ENCODE results near the gene TCIRG1. TPM values are rescaled to one million over a fixed set of nuclear protein-coding genes. Genes with fewer than 3 reads are reported as not detected.

The TCIRG1 gene
- total RNA-seq, 6 experiments from 2014 or later, result 39.4 to 97.1 (median 69.3) TPM

GRCh38 chr11:68003846-68004550, 34.8 kb upstream of the TCIRG1 start, which contains the start of gene UNC93B1:
Gene UNC93B1, minus strand, starts transcription at chr11:68004097. Its CDS starts 54 bp downstream, at chr11:68004043.
- TF ChIP-seq POLR2A (IDR thresholded peaks at IDR 0.05) (peak; percentile 73), CTCF (IDR thresholded peaks at IDR 0.05) (no peak)
- WGBS (ENCODE audit: insufficient coverage, low coverage, low lambda C conversion rate, missing lambda C conversion rate), result 24% methylated on average over 6 of the region's 64 CpGs
- Histone ChIP-seq H3K4me1 (peaks cover 0 to 4% (median under 1%) of the 10 kb centered on the region in 4 donors), H3K36me3 (no peaks in the 10 kb centered on the region), H3K9me3 (no peaks in the 10 kb centered on the region), H3K27ac (peak within 1 kb of the TSS; percentile 47 to 77 (median 70)), H3K4me3 (peak within 1 kb of the TSS; percentile 57 to 80 (median 62)), H3K27me3 (no peaks in the 10 kb centered on the region)
- intact Hi-C loops (cut with DNase I), result no loop called here
- DNase-seq (peak; percentile 93 to 95 (median 94)), ATAC-seq (peak; percentile 88 to 90 (median 88))

- no peaks in the 10 kb centered on the region for H3K27me3 ChIP-seq
- ATAC-seq, result no peak
- no peak overlapping the region for H3K27ac ChIP-seq
- intact Hi-C loops (cut with DNase I), result no loop called here
- WGBS (ENCODE audit: insufficient coverage, low coverage, low lambda C conversion rate, missing lambda C conversion rate), result 89% methylated on average over 7 of the region's 14 CpGs
- DNase-seq, result peak in 1 of 3 donors; percentile 40
- peaks cover 0 to 6% (median 1%) of the 10 kb centered on the region in 4 donors for H3K4me1 ChIP-seq
- no peaks in the 10 kb centered on the region for H3K9me3 ChIP-seq
- no peaks in the 10 kb centered on the region for H3K36me3 ChIP-seq
- TF ChIP-seq CTCF (IDR thresholded peaks at IDR 0.05) (no peak), POLR2A (IDR thresholded peaks at IDR 0.05) (no peak)
- H3K4me3 ChIP-seq, result no peak overlapping the region
Measured at GRCh38 chr11:68004551-68005335, 34.1 kb upstream of the TCIRG1 start.

- TF ChIP-seq POLR2A (IDR thresholded peaks at IDR 0.05) (no peak), CTCF (IDR thresholded peaks at IDR 0.05) (no peak)
- Histone ChIP-seq H3K4me3 (no peak overlapping the region), H3K27me3 (no peaks in the 10 kb centered on the region), H3K27ac (no peak overlapping the region), H3K9me3 (no peaks in the 10 kb centered on the region), H3K4me1 (peaks cover 0 to 21% (median 7%) of the 10 kb centered on the region in 4 donors), H3K36me3 (no peaks in the 10 kb centered on the region)
- ATAC-seq, result no peak
- DNase-seq, result peak in 1 of 3 donors; percentile 8
- WGBS (ENCODE audit: insufficient coverage, low coverage, low lambda C conversion rate, missing lambda C conversion rate), result 90% methylated on average over 2 of the region's 7 CpGs
- intact Hi-C loops (cut with DNase I), result no loop called here
Measured at GRCh38 chr11:68006606-68007166, 32.1 kb upstream of the TCIRG1 start.

- intact Hi-C loops (cut with DNase I), result no loop called here
- no peaks in the 10 kb centered on the region for H3K36me3 ChIP-seq
- no peaks in the 10 kb centered on the region for H3K9me3 ChIP-seq
- TF ChIP-seq CTCF (IDR thresholded peaks at IDR 0.05), result no peak
- TF ChIP-seq POLR2A (IDR thresholded peaks at IDR 0.05), result no peak
- H3K27ac ChIP-seq, result no peak overlapping the region
- peak in 2 of 3 donors; percentile 24 to 41 for DNase-seq
- no peaks in the 10 kb centered on the region for H3K27me3 ChIP-seq
- H3K4me3 ChIP-seq, result no peak overlapping the region
- 80% methylated on average over 1 of the region's 16 CpGs for WGBS (ENCODE audit: insufficient coverage, low coverage, low lambda C conversion rate, missing lambda C conversion rate)
- no peak for ATAC-seq
- H3K4me1 ChIP-seq, result peaks cover 0 to 21% (median 7%) of the 10 kb centered on the region in 4 donors
Measured at GRCh38 chr11:68007498-68008380, 31.1 kb upstream of the TCIRG1 start.
